SK-N-SH treated with all-trans-retinoic acid at 6 μM for 48 hours (cell line): ENCODE data around the gene EPHA4.

Experiments used
- ATAC-seq: fragments of 200-7000 bp; cut with Tn5 transposase; 3 replicates; pipeline ENCODE4 v1.9.1; 2020; ENCODE audit warnings: mild to moderate bottlenecking, moderate library complexity
- ARNTL ChIP-seq: fragments of 450-650 bp; formaldehyde crosslinking; IDR thresholded peaks from 2 replicates; pipeline ENCODE4 v1.5.0; 2020; ENCODE audit warnings: low read depth, mild to moderate bottlenecking, moderate library complexity, borderline replicate concordance
- BACH2 ChIP-seq: fragments of 250-450 bp; sonication (Bioruptor Pico); IDR thresholded peaks from 2 replicates; pipeline ENCODE4 v1.9.0; 2021; ENCODE audit warnings: mild to moderate bottlenecking, borderline replicate concordance
- CREB5 ChIP-seq: fragments of 250-450 bp; sonication (Bioruptor Pico); IDR thresholded peaks from 2 replicates; pipeline ENCODE4 v1.5.1; 2020; ENCODE audit warnings: low read depth, mild to moderate bottlenecking, moderate library complexity
- CSDC2 ChIP-seq: fragments of 250-450 bp; sonication (Bioruptor Pico); IDR thresholded peaks from 2 replicates; pipeline ENCODE4 v1.5.0; 2020; ENCODE audit warnings: mild to moderate bottlenecking, moderate library complexity
- CSRNP3 ChIP-seq: fragments of 250-450 bp; sonication (Bioruptor Pico); IDR thresholded peaks from 2 replicates; pipeline ENCODE4 v1.5.1; 2021; ENCODE audit warnings: mild to moderate bottlenecking, moderate library complexity
- ESRRG ChIP-seq: fragments of 250-450 bp; sonication (Bioruptor Pico); IDR thresholded peaks from 2 replicates; pipeline ENCODE4 v1.6.1; 2021; ENCODE audit warnings: mild to moderate bottlenecking
- GLIS3 ChIP-seq: fragments of 250-450 bp; sonication (Bioruptor Pico); IDR thresholded peaks from 2 replicates; pipeline ENCODE4 v1.5.0; 2020; ENCODE audit warnings: mild to moderate bottlenecking, moderate library complexity
- ISL1 ChIP-seq: fragments of 250-450 bp; sonication (Bioruptor Pico); IDR thresholded peaks from 2 replicates; pipeline ENCODE4 v2.1.2; 2022; ENCODE audit warnings: mild to moderate bottlenecking, moderate library complexity
- OSR1 ChIP-seq: fragments of 250-450 bp; sonication (Bioruptor Pico); IDR thresholded peaks from 2 replicates; pipeline ENCODE4 v1.8.0; 2022; ENCODE audit warnings: moderate library complexity, mild to moderate bottlenecking, inconsistent platforms
- PATZ1 ChIP-seq: fragments of 250-450 bp; sonication (Bioruptor Pico); IDR thresholded peaks from 2 replicates; pipeline ENCODE4 v1.8.0; 2020; ENCODE audit warnings: mild to moderate bottlenecking, moderate library complexity, borderline replicate concordance
- POU6F1 ChIP-seq: fragments of 250-450 bp; sonication (Bioruptor Pico); IDR thresholded peaks from 2 replicates; pipeline ENCODE4 v1.8.0; 2021; ENCODE audit warnings: low read depth, mild to moderate bottlenecking, moderate library complexity, borderline replicate concordance
- PPARA ChIP-seq: fragments of 250-450 bp; sonication (Bioruptor Pico); IDR thresholded peaks from 2 replicates; pipeline ENCODE4 v1.5.0; 2020; ENCODE audit warnings: mild to moderate bottlenecking, borderline replicate concordance
- RARB ChIP-seq: fragments of 250-450 bp; sonication (Bioruptor Pico); IDR thresholded peaks from 2 replicates; pipeline ENCODE4 v1.8.0; 2021; ENCODE audit warnings: mild to moderate bottlenecking, moderate library complexity
- SNAI2 ChIP-seq: fragments of 250-450 bp; sonication (Bioruptor Pico); IDR thresholded peaks from 2 replicates; pipeline ENCODE4 v1.5.0; 2020; ENCODE audit warnings: mild to moderate bottlenecking, moderate library complexity
- TCF4 ChIP-seq: fragments of 250-450 bp; sonication (Bioruptor Pico); IDR thresholded peaks from 2 replicates; pipeline ENCODE4 v1.8.0; 2021; ENCODE audit warnings: mild to moderate bottlenecking, moderate library complexity, borderline replicate concordance
- TOX ChIP-seq: fragments of 250-450 bp; sonication (Bioruptor Pico); IDR thresholded peaks from 2 replicates; pipeline ENCODE4 v1.8.0; 2021; ENCODE audit warnings: mild to moderate bottlenecking, moderate library complexity, borderline replicate concordance
- TSHZ2 ChIP-seq: fragments of 250-450 bp; sonication (Bioruptor Pico); IDR thresholded peaks from 2 replicates; pipeline ENCODE4 v1.5.0; 2020; ENCODE audit warnings: mild to moderate bottlenecking, moderate library complexity
- ZC3H10 ChIP-seq: fragments of 250-450 bp; sonication (Bioruptor Pico); IDR thresholded peaks from 2 replicates; pipeline ENCODE4 v1.5.1; 2021; ENCODE audit warnings: mild to moderate bottlenecking, moderate library complexity
- ZFP30 ChIP-seq: fragments of 450-650 bp; formaldehyde crosslinking; IDR thresholded peaks from 2 replicates; pipeline ENCODE4 v1.5.0; 2022; ENCODE audit warnings: mild to moderate bottlenecking, moderate library complexity
- ZNF565 ChIP-seq: fragments of 450-650 bp; formaldehyde crosslinking; conservative IDR thresholded peaks from 2 replicates; pipeline ENCODE4 v1.5.0; 2020; ENCODE audit warnings: low read depth, mild to moderate bottlenecking, moderate library complexity
- ZNF70 ChIP-seq: fragments of 450-650 bp; formaldehyde crosslinking; IDR thresholded peaks from 2 replicates; pipeline ENCODE4 v1.5.0; 2020; ENCODE audit warnings: mild to moderate bottlenecking, moderate library complexity
- ZNF8 ChIP-seq: fragments of 450-650 bp; formaldehyde crosslinking; IDR thresholded peaks from 2 replicates; pipeline ENCODE4 v1.5.0; 2020; ENCODE audit warnings: mild to moderate bottlenecking, moderate library complexity

Gene EPHA4

GRCh38 chr2:221505605-221506004 lies 66.5 kb downstream of the EPHA4 start:
- no peak for TF ChIP-seq ESRRG
- TF ChIP-seq OSR1 (CRISPR knock-in tag), result no peak
- TF ChIP-seq ZNF8 (CRISPR knock-in tag), result no peak
- TF ChIP-seq POU6F1 (CRISPR knock-in tag), result no peak
- TF ChIP-seq ZNF70 (CRISPR knock-in tag), result no peak
- TF ChIP-seq PPARA (CRISPR knock-in tag), result no peak
- TF ChIP-seq, all 23 proteins: peak for 0

GRCh38 chr2:221504905-221505304 lies 67.2 kb downstream of the EPHA4 start:
- no peak for TF ChIP-seq ZNF565 (CRISPR knock-in tag)
- TF ChIP-seq OSR1 (CRISPR knock-in tag), result no peak
- no peak for TF ChIP-seq ZNF8 (CRISPR knock-in tag)
- TF ChIP-seq CSRNP3, result no peak
- TF ChIP-seq ARNTL (CRISPR knock-in tag), result no peak
- TF ChIP-seq ZFP30 (CRISPR knock-in tag), result no peak
- TF ChIP-seq ISL1 (CRISPR knock-in tag), result no peak
- TF ChIP-seq PPARA (CRISPR knock-in tag), result no peak
- TF ChIP-seq POU6F1 (CRISPR knock-in tag), result no peak
- no peak for TF ChIP-seq CSDC2 (CRISPR knock-in tag)
- TF ChIP-seq, all 23 proteins: peak for 0
- no peak for ATAC-seq

More at GRCh38 chr2:221505605-221506004, 66.5 kb downstream of the EPHA4 start:
- no peak for ATAC-seq

GRCh38 chr2:221503965-221504364 lies 68.1 kb downstream of the EPHA4 start:
- TF ChIP-seq SNAI2, result no peak
- no peak for TF ChIP-seq BACH2 (CRISPR knock-in tag)
- no peak for TF ChIP-seq TOX (CRISPR knock-in tag)
- no peak for TF ChIP-seq TCF4 (CRISPR knock-in tag)
- TF ChIP-seq CSDC2 (CRISPR knock-in tag), result no peak
- TF ChIP-seq POU6F1 (CRISPR knock-in tag), result no peak
- no peak for TF ChIP-seq ZNF8 (CRISPR knock-in tag)
- no peak for TF ChIP-seq CSRNP3
- TF ChIP-seq TSHZ2 (CRISPR knock-in tag), result no peak
- no peak for TF ChIP-seq ESRRG
- TF ChIP-seq ARNTL (CRISPR knock-in tag), result no peak
- no peak for TF ChIP-seq ZC3H10 (CRISPR knock-in tag)
- no peak for TF ChIP-seq OSR1 (CRISPR knock-in tag)
- TF ChIP-seq RARB (CRISPR knock-in tag), result no peak
- no peak for TF ChIP-seq GLIS3 (CRISPR knock-in tag)
- no peak for TF ChIP-seq PATZ1 (CRISPR knock-in tag)
- no peak for TF ChIP-seq PPARA (CRISPR knock-in tag)
- TF ChIP-seq CREB5 (CRISPR knock-in tag), result no peak
- no peak for TF ChIP-seq ZNF70 (CRISPR knock-in tag)
- ATAC-seq, result no peak
